NOMO-1 (cell line): Measurements from ENCODE around the gene DDX5.

Experiments
- DNase-seq, 2 experiments: peaks; one replicate each; lab custom pipeline; 2025; ENCODE audit not compliant: unreplicated experiment in 2 of 2; lab: John Stamatoyannopoulos, UW

The DDX5 gene

GRCh38 chr17:64509179-64509578 is 3.1 kb upstream of the DDX5 start:
- no peak for DNase-seq

DNA sequence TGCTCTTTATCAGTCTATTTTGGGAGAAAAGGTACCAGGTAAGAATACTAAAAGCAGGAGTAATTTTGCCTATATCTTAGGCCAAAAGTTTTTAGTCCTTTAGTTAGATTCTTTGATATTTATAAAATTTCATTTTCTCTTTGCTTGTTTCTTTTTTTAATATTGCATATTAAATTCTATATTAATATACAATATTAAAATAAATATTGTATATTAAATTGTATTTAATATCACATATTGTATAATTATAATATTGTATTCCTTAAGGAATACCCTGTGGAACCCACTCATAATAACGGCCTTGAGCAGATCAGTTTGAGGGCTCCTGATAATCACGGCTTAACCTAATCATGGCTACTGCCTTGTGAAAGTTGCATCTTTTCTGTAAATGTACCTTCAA is 2.6 kb upstream of the DDX5 start:
- no peak for DNase-seq

DNA sequence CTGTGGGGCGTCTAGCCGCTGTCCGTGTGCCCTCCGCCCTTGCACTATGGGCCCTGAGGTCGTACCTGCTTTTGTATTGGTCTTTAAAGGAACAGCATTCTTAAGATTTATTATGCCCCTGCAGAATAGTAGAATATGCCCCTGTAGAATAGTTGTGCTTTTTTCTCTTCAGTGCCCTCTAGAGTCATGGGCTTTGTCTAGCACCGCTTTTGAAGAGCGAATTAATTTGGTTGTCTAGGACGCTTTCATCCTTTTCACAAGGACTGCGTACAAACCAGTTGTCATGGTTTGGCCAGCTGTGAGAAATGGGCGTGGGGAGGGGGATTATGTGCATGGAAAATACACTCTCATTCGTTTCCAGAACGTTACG is 1.3 kb upstream of the DDX5 start:
- DNase-seq, result peak; percentile 83 to 86

DNA sequence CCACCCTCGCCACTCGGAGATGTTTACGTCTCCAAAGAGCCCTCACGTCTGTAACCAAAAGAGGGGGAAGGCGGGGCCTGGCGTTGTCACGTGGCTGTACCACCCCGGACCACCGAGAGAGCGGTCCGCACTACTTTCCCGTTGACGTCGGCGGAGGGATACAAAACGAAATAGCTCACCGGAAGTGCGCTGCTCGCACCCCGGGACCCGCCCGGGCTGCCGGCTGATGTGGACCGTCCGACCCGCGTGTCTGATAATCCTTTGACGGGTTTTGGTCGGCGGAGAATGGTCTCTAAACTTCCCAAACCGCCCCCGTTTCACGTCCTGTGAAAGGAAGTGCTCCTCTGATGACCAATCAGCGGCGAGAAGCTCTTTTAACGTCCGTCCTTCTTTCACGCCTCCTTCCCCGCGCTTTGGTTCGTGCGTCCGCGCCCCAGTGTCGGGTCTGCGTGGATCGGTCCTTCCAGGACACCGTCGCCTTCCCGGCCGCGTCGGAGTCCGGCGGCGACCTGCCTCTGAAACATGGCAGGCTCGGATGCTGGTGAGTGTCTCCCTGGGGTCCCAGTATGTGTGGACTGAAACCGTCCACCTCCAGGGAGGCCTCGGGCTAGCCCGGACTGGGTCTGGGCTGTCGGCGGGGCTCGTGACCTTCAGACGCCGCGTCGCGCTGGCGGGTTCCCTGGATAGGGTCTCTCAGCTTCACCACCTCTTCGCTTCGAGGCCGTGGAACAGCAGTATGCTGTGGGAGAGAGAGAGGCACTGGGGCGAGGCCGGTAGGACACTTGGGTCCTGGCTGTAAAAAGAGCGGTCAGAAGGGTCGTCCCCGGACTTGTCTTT is 705 bp upstream of the DDX5 start, which contains the start of gene CEP95:
TSS of gene CEP95 (plus strand) at position 402 of the 837 bp plus-strand sequence. CDS start at position 523, 121 bp downstream.
- DNase-seq, result peak; percentile 92 to 95

- peak; percentile 81 to 88 for DNase-seq
These were observed 519 bp downstream of the DDX5 start for GRCh38 chr17:64505340-64506200.

DNA sequence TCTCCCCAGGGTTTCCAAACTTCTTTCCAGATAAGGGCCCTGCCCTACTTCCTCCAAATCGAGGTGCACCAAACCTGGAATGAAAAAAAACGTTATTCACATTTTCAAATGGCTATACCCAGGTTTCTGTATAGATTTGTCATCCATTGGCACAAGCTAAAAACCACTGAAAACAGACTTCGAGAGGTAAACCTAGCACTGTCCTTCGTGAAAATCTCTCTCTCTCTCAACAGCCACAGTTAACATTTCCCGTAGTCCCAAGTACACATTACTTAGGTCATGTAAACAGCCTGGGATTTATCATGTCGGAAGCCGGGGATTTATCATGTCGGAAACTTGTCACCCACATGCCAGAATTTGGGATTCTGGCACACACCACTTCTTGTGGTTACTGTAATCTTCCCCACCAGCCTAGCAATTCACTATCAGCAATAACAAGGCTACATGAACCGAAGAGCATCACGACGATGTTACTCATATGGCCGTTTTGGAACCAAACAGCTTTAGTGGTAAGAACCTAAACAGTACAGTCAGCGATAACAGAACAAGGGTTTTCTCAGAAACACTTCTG is 1.2 kb downstream of the DDX5 start:
- DNase-seq, result peak in 1 of 2 experiments; percentile 16

- DNase-seq, result no peak
These were observed 2.0 kb downstream of the DDX5 start for GRCh38 chr17:64503821-64504768.

DNA sequence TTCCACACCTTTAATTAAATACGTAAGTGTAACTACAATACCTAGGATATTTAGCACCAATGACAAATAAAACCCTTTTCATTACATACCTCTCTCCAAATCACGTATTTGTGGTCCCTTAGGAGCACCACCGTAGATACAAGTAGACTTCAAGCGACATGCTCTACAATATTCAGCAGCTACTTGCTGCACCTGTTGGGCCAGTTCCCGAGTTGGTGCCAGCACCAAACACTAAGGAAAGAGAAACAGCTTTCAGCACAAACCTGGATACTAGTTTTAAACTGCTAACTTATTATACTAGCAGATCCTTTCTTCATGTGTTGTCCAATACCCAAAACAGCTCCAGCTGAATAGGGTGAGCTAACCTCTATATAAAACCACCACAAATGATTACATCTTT is 2.7 kb downstream of the DDX5 start:
- no peak for DNase-seq

GRCh38 chr17:64502809-64503208 is 3.3 kb downstream of the DDX5 start:
- no peak for DNase-seq

DNA sequence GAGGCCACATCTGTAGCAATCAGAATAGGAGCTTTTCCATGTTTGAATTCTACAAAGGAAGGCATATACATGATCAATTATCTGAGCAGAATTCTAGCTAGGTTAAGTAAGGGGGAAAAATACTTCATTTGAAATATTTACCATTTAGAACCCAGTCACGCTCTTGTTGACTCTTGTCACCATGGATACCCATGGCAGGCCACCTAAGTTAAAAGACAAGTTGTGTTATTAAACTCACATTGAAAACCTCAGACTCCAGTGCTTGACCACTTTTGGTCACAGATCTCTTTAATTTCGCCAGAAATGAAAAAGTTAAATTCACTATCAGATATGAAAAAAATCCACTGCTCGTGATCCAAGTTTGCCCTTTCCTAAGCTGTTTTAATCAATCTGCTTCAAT is 4.1 kb downstream of the DDX5 start:
- no peak for DNase-seq

DNA sequence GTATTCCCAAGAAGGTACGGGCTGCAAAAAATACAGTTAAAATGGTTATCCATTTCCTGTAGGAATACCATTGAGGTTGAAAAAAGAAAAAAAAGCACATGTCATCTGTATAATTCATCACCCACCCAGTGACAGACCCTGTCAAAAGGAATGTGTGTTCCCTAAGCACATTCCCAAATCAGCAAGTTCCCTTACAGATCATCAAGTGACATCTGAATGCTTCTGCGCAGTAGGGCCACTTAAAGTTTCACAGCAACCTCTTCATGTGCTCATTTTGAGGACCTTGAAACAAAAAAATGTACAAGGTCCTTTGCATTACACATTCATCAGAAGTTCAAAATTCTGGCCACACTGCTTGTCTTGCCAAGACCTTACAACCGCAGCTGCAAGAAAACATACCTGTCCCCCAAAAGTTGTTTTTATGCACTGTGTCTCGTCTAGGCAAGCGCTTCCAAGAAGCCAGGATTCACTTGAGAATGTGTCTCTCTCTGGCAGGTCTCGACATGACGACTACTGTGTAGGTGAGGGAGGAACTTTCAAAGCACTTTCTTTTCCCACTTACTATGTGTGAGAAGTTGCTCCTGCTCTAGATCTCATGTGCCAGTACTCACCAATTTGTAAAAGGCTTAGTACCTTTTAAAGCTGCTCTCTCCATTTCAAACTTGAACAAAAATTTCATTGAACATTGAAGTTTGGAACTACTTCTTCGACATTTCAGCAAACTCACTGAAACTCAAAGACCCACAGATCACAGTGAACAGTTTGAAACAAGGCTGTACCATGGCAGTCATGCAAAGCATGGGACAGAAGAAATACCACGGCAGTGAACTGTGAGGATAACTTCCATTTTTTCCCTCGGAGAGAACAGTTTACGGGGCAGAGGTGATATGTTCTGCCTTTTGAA is 5.0 kb downstream of the DDX5 start:
- no peak for DNase-seq

DNA sequence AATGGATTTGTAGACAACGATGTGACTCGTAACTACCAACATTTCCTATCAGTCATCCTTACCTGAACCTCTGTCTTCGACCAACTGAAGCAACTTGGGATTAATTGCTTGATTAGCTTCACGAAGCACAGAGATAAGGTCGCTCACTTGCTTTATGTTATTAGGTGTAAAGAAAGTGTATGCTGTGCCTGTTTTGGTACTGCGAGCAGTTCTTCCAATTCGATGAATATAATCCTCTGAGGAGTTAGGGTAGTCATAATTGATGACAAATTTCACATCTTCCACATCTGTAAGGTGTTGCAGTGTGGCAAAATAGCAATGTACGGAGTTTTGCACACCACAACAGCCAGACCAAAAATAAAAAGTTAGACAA is 5.6 kb downstream of the DDX5 start:
- no peak for DNase-seq

GRCh38 chr17:64499805-64500486 is 6.1 kb downstream of the DDX5 start:
- DNase-seq, result no peak

- DNase-seq, result no peak
These were observed 7.5 kb downstream of the DDX5 start for GRCh38 chr17:64498308-64499203.

DNA sequence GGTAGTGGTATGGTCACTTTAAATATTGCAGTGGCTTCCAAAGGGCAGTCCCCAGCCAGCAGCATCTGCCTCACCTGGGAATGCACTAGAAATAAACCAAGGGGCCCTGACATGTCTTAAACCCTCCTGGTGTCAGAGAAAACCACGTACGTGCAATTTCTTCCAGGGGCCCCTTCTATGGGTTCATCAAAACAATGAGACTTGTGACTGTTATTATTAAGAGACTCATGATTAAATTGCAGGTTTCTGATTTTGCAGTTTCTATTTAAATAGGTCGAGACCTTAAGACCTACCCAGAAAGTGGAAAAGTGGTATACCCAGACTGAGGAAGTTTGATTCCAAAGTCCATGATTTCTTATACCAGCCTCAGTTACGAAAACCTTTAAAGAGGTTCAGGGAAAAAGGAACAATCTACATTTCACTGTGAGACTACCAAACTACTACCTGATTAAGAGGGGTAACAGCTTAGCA is 8.5 kb downstream of the DDX5 start:
- peak in 1 of 2 experiments; percentile 45 for DNase-seq

DNA sequence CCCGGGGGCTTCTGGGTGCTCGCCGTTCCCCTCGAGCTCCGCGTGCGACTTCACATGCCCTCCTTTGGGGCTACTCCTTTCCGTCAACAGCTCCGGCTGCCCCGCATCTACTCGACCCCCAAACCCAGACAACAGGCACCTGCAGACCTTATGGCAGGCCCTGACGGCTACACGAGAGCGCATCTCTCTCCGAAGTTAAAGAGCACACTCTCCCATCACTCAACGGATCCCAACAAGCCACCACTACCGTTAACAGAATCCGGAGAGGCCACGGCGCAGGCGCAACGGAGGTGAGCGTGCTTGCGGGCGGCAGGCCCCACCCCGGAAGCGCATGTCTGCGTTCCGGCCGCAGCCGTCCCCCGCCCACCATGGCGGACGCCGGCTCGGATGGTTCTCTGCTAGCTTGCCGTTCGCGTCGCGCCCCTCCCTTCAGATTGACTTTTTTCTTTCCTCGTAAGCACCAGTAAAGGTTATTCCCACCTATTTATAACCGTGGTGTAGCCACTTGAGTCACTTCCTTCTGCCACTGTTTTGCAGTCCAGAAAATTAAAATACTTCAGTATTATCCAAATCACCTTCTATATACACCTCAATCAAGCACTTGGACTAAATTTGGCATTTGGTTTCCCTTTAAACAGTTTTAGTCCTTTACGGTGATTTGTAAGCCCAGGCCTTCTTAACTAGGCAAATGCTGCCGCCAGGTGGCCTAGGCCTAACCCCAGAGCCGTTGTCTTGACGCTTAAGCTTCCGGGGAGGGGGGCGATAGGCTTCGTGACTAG is 9.1 kb downstream of the DDX5 start, which contains the start of gene POLG2:
TSS of gene POLG2 (minus strand) at position 269 of the 779 bp plus-strand sequence. CDS start at position 183, 86 bp downstream.
- peak; percentile 79 to 97 for DNase-seq

DNA sequence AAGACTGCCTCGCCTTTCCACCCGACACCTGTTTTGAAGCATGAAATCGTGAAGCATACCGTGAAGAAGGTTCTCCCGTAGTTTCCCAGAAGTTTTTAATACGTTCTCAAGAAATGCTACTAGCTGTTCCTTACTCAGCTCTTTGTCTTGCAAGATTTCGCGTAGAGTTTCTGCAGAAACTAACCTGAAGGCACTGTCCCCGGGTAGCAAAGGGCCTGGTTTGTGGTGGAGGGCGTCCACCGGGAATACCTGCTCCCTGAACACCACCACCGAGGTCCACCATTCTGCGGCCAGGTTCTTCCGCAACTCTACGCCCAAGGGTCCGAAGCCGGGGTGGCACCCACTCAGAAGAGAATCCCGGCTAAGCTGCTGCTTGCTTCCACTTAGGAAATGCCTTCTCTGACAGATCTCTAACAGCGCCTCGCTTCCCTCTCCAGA is 9.7 kb downstream of the DDX5 start:
- no peak for DNase-seq
